GM13976 (cell line): ENCODE measurements around the gene SYNE3.
A peak's percentile ranks its signal among the peaks of the same experiment; 100 is the strongest.

ENCODE experiments used
- DNase-seq: peaks from one replicate; pipeline ENCODE4 v3.0.0; 2012; ENCODE audit warnings: low spot score
- CTCF ChIP-seq: IDR thresholded peaks from 2 replicates; pipeline ENCODE4 v1.5.1; 2012; ENCODE audit warnings: borderline replicate concordance, mild to moderate bottlenecking; ENCODE audit not compliant: insufficient read depth; ENCODE audit errors: extremely low read depth, missing control alignments, control extremely low read depth
- in situ Hi-C: fragments of 300-500 bp; cut with MboI; formaldehyde crosslinking; loops from one replicate; pipeline ENCODE4 v1.12.0; 2022; ENCODE audit warnings: low sequenced_read_pairs, mixed read lengths, inconsistent platforms; ENCODE audit not compliant: unreplicated experiment

Gene SYNE3

GRCh38 chr14:95495538-95496025 is 20.9 kb downstream of the SYNE3 start:
- no peak for TF ChIP-seq CTCF
- in situ Hi-C loops = no loop called here
- peak; percentile 81 for DNase-seq

GRCh38 chr14:95495076-95495475 is 21.4 kb downstream of the SYNE3 start:
- TF ChIP-seq CTCF = no peak
- in situ Hi-C loops = no loop called here
- no peak for DNase-seq

- DNase-seq = no peak
- in situ Hi-C loops = no loop called here
- no peak for TF ChIP-seq CTCF
Measured at GRCh38 chr14:95494456-95494855, 22.0 kb downstream of the SYNE3 start.

- no peak for DNase-seq
- in situ Hi-C loops = no loop called here
- no peak for TF ChIP-seq CTCF
Measured at GRCh38 chr14:95493976-95494375, 22.5 kb downstream of the SYNE3 start.

GRCh38 chr14:95493503-95493902 is 22.9 kb downstream of the SYNE3 start:
- in situ Hi-C loops = no loop called here
- no peak for TF ChIP-seq CTCF
- no peak for DNase-seq

GRCh38 chr14:95491936-95492608 is 24.4 kb downstream of the SYNE3 start:
- no peak for DNase-seq
- in situ Hi-C loops = no loop called here
- TF ChIP-seq CTCF = no peak
